Activated naive CD4-positive, alpha-beta T cell treated with anti-CD3 and anti-CD28 coated beads, Interleukin-2, amount 50 U/mL, for 24 hours (primary cell): ENCODE data around the gene KIF26A.
A peak's percentile ranks its signal among the peaks of the same experiment; 100 is the strongest.
"Not testable (repeated sequence)": the region's sequence is repeated elsewhere in the genome, so short reads cannot be mapped to it uniquely, and the experiment has no call there.

Source experiments
- H3K27ac Mint-ChIP-seq: one replicate; pipeline ENCODE4 v1.8.0; 2021; ENCODE audit warnings: mild to moderate bottlenecking, mixed read lengths
- H3K27me3 Mint-ChIP-seq: one replicate; pipeline ENCODE4 v1.8.0; 2021; ENCODE audit warnings: mixed read lengths
- H3K36me3 Mint-ChIP-seq: one replicate; pipeline ENCODE4 v1.8.0; 2021; ENCODE audit warnings: mixed read lengths
- H3K4me1 Mint-ChIP-seq: one replicate; pipeline ENCODE4 v1.8.0; 2021; ENCODE audit warnings: mixed read lengths
- H3K4me3 Mint-ChIP-seq: one replicate; pipeline ENCODE4 v1.8.0; 2021; ENCODE audit warnings: mild to moderate bottlenecking, mixed read lengths
- H3K9me3 Mint-ChIP-seq: one replicate; pipeline ENCODE4 v1.8.0; 2021; ENCODE audit warnings: mixed read lengths

The KIF26A gene

DNA sequence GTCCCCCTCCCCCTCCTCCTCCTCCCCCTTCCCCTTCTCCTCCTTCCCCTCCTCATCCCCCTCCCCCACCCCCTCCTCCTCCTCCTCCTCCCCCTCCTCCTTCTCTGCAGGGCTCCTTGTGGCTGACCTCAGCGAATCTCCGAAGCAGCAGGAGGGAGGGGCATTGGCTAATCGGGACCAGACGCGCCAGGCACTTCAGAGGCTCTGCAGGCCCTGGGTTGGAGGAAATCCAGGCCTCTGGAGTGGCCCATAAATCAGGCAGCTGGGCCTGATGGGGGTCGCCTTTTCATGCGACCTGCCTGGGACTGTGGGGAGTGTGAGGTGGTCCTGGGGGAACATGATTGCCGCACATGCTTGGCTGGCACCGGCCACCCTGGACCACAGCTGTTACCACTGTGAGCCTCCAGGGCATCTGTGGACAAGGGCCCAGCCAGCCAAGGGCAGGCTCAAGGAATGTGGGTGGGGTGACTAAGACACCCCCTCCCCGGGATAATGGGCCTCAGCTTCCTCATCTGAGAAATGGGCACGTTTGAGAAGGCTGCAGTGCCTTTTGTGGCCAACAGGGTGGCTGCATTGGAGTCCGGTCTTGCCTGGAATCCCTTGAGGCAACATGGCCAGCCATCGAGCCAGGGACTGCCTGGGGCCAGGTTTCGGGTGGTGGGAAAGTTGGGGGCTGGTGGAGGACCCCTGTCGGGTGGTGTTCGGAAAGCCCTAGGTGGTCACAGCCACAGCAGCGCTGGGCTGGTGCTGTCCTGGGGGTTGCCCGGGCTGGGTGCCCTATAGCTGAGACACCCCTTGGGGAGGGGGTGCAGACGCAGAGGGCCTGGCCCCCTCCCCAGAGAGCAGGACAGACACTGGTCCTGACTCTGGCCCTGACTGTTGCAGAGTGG is 12.0 kb downstream of the KIF26A start:
- H3K27me3 Mint-ChIP-seq, result peaks cover 4% of the 10 kb centered on the region
- H3K36me3 Mint-ChIP-seq, result no peaks in the 10 kb centered on the region
- H3K4me1 Mint-ChIP-seq, result no peaks in the 10 kb centered on the region
- H3K4me3 Mint-ChIP-seq, result no peak overlapping the region
- H3K9me3 Mint-ChIP-seq, result no peaks in the 10 kb centered on the region
- no peak overlapping the region for H3K27ac Mint-ChIP-seq

DNA sequence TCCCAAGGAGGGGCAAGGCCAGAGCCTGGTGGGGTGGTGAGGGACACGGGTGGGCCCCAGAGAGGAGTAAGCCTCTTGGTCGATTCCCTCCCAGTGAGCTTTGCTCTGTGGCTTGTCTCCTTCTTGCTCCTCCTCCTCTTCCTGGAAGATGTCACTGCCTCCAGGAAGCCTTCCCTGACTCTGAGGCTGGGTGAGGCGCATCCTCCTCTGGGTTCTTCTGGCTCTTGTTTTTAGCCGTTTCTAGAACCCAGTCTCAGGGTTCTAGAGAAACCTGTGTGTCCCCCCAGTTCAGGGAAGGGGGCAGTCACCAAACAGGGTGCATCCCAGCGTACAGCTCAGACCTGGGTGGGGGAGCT is 12.6 kb downstream of the KIF26A start:
- Mint-ChIP-seq H3K9me3 (no peaks in the 10 kb centered on the region), H3K27ac (no peak overlapping the region), H3K4me3 (no peak overlapping the region)

DNA sequence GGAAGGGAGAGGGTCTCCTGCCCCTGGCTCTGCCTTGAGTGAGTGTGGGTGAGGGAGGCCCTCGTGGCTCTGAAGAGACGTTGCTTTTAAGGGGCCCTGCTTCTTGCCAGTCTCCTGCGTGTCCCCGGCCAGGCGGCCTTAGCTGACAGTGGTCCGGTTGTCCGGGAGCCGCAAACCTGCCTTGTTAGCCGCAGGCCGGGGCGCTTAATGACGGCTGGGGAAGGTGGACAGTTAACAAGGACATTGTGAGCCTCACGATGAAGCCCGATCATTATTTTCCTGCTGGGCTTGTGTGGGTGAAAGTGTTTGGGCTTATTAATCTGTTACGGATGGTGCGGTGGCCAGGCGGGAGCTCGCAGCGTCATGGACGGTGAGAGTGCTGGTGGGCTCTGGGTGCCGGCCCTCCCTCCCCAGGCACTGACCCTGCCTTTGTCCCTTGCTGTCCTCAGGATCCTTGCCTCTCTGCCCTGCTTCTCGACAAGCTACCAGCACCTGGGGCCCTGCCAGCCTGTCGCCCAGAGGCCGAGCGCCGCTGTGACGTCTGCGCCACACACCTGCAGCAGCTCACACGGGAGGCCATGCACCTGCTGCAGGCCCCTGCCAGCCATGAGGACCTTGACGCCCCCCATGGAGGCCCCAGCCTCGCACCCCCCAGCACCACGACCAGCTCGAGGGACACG is 13.3 kb downstream of the KIF26A start:
- Mint-ChIP-seq H3K36me3 (no peaks in the 10 kb centered on the region), H3K27ac (no peak overlapping the region), H3K27me3 (peaks cover 1% of the 10 kb centered on the region), H3K9me3 (no peaks in the 10 kb centered on the region), H3K4me3 (no peak overlapping the region), H3K4me1 (no peaks in the 10 kb centered on the region)

More for the DNA sequence above, 12.6 kb downstream of the KIF26A start:
- no peaks in the 10 kb centered on the region for H3K4me1 Mint-ChIP-seq
- peaks cover 4% of the 10 kb centered on the region for H3K27me3 Mint-ChIP-seq
- H3K36me3 Mint-ChIP-seq, result no peaks in the 10 kb centered on the region

DNA sequence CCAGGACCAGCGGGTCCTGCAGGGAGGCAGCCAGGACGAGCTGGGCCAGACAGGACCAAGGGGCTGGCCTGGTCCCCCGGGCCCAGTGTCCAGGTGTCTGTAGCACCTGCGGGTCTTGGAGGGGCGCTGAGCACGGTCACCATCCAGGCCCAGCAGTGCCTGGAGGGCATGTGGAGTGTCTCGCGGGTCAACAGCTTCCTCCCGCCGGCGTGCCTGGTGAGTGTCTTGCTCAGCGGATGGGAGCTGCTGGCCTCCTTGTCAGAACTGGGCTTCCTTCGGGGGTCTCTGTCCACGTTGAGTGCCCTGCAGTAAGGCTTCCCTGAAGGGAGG is 13.8 kb downstream of the KIF26A start:
- H3K4me3 Mint-ChIP-seq, result no peak overlapping the region
- no peaks in the 10 kb centered on the region for H3K4me1 Mint-ChIP-seq
- no peaks in the 10 kb centered on the region for H3K36me3 Mint-ChIP-seq
- peaks cover 1% of the 10 kb centered on the region for H3K27me3 Mint-ChIP-seq
- H3K27ac Mint-ChIP-seq, result peak overlapping the region; percentile 59
- no peaks in the 10 kb centered on the region for H3K9me3 Mint-ChIP-seq

DNA sequence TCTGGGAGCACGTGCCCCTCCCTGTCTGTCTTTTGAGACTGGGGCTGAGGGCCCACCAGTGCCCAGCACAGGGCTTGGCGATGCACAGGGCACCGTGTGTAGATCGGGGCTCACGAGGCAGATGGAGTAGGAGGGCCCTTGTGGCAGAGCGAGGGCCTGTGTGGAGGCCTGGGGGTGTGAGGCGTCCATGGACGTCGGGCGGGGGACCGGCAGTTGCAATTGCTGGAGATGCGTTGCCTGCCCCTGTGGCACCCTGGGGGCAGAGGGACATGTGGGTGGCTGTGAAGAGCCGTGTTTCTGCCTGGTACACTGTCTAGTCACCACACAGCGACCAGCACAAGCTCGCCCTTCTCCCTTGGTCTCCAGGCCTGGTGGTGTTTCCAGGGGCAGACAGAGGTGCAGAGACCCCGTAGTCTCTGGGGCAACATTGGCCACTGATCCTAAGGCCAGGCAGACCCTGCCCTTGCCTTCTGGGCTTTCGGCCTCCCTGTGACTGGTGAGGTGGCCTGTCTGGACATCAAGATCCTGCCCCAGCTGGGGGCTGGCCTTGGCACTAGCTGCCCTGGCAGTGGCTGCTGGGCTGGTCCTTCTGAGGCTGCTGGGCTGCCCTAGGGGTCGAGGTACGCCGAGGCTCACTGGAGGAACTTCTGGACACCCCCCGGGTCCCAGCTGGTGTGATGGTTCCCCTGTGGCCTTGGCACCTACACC is 14.5 kb downstream of the KIF26A start:
- Mint-ChIP-seq H3K27ac (peak overlapping the region; percentile 59), H3K9me3 (no peaks in the 10 kb centered on the region), H3K4me3 (no peak overlapping the region), H3K4me1 (no peaks in the 10 kb centered on the region), H3K36me3 (no peaks in the 10 kb centered on the region), H3K27me3 (peaks cover 1% of the 10 kb centered on the region)

DNA sequence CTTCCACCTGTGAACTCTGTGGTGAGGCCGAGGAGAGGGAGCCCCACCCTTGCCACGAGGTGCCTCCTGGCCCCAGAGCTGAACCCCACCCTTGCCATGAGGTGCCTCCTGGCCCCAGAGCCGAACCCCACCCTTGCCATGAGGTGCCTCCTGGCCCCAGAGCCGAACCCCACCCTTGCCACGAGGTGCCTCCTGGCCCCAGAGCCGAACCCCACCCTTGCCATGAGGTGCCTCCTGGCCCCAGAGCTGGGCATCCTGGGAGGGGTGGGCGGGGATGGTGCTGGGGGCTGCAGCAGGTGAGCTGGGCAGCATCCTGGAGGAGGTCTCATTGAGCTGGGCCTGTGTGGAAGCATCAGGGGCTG is 15.0 kb downstream of the KIF26A start:
- not testable (repeated sequence) for H3K27me3 Mint-ChIP-seq, H3K4me1 Mint-ChIP-seq, H3K4me3 Mint-ChIP-seq, H3K27ac Mint-ChIP-seq, H3K36me3 Mint-ChIP-seq, H3K9me3 Mint-ChIP-seq

DNA sequence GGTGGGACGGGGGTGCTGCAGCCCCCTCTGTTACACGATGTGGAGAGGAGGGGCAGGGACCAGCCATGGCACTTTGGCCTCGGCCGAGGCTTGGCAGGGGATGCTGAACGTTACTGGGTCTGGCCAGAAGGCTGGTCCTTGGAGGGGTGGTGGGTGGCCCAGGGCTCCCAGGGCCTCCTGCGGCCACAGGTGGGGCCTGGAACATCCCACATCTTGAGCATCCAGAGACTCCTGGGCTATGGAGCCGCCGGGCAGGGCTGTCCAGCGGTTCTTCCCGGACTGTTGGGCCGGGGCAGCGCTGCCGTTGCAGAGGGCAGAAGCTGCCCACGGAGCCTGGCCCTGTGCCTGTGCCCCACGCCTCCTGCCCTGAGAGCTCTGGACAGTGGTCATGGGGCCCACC is 15.9 kb downstream of the KIF26A start:
- H3K27ac Mint-ChIP-seq, result no peak overlapping the region
- no peak overlapping the region for H3K4me3 Mint-ChIP-seq
- no peaks in the 10 kb centered on the region for H3K9me3 Mint-ChIP-seq
- H3K36me3 Mint-ChIP-seq, result no peaks in the 10 kb centered on the region
- H3K4me1 Mint-ChIP-seq, result no peaks in the 10 kb centered on the region
- no peaks in the 10 kb centered on the region for H3K27me3 Mint-ChIP-seq

DNA sequence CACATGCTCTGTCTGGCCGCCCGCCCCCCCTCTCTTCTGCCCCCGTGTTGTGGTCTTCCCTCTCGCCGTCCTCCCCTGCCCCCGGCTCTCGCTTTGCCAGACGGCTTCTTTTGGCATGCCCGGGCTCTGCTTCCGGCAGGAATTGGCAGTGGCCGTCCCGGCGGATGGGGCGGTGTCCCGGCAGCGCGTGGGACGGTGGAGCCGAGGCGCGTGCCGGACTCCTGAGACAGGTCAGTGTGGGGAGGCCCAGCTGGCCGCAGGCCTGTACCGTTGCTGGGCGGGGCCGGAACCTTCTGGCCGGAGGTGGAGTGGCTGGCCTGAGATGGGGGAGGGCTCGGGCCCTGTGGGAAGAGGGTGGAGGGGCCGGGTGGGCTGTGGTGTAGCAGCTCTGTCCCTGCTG is 17.1 kb downstream of the KIF26A start:
- Mint-ChIP-seq H3K27me3 (no peaks in the 10 kb centered on the region), H3K36me3 (no peaks in the 10 kb centered on the region), H3K4me1 (no peaks in the 10 kb centered on the region)

DNA sequence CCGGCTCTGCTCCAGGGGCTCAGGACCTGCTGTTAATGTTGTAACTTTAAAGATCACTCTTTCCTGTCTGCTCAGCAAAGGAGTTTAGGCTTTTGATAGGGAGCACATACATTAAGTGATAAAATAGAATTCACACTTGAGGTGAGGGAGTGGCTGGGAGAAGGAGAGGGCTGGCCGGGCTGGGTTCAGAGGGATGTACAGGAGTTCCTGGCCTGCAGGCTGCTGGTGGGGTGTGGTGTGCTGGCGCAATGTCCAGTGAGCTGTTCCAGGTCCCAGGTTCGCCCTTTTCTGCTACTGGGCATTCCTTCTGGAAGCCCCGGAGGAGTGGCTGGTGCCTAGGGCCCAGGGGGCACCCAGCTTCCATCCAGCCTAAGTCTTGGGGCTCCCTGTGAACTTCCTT is 17.8 kb downstream of the KIF26A start:
- Mint-ChIP-seq H3K27me3 (no peaks in the 10 kb centered on the region), H3K36me3 (no peaks in the 10 kb centered on the region)

More for the DNA sequence above, 17.1 kb downstream of the KIF26A start:
- H3K27ac Mint-ChIP-seq, result no peak overlapping the region
- H3K9me3 Mint-ChIP-seq, result no peaks in the 10 kb centered on the region
- no peak overlapping the region for H3K4me3 Mint-ChIP-seq

DNA sequence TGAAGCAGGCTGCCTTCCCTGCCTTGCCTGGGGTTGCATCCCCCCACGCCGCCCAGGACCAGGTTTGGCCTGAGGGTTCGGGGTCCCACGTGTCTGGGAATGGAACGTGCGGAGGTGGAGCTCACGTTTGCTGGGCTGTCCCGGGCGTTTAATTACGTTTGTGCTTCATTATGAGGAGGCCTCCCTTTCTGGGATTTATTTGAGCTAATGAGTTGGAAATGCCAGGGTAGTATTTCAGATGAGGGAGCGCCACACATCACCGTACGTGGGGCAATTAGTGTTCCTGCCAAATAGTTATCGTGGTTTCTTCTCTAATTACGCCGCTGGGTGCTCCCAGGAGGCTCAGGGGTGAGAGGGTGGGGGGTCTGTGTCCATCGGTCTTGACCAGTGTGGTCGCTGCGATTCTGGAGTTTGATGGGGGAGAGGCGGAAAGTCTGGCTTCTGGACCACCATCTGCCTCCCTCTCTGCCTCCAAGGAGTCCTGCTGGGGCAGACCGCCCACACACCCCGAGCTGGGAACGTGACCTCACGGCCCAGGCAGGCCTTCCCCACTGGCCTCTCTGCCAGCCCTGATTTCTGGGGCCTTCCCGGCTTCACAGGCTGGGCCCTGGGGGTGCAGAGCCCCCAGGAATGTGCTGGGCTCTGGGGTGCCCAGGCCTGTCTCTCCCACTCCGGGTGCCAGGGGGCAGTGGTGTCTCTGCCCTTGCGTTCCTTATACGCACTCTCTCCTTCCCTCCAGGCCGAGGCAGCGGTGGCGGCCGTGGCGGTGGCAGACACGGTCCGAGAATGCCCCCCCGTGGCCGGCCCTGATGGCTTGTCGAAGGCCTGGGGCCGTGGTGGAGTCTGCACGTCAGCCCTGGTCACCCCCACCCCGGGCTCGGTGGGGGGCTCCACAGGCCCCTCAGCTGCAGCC is 18.9 kb downstream of the KIF26A start:
- H3K27ac Mint-ChIP-seq, result no peak overlapping the region
- no peaks in the 10 kb centered on the region for H3K4me1 Mint-ChIP-seq
- no peaks in the 10 kb centered on the region for H3K27me3 Mint-ChIP-seq
- no peaks in the 10 kb centered on the region for H3K9me3 Mint-ChIP-seq
- H3K36me3 Mint-ChIP-seq, result no peaks in the 10 kb centered on the region
- no peak overlapping the region for H3K4me3 Mint-ChIP-seq

More for the DNA sequence above, 17.8 kb downstream of the KIF26A start:
- Mint-ChIP-seq H3K4me3 (no peak overlapping the region), H3K9me3 (no peaks in the 10 kb centered on the region), H3K4me1 (no peaks in the 10 kb centered on the region), H3K27ac (no peak overlapping the region)

DNA sequence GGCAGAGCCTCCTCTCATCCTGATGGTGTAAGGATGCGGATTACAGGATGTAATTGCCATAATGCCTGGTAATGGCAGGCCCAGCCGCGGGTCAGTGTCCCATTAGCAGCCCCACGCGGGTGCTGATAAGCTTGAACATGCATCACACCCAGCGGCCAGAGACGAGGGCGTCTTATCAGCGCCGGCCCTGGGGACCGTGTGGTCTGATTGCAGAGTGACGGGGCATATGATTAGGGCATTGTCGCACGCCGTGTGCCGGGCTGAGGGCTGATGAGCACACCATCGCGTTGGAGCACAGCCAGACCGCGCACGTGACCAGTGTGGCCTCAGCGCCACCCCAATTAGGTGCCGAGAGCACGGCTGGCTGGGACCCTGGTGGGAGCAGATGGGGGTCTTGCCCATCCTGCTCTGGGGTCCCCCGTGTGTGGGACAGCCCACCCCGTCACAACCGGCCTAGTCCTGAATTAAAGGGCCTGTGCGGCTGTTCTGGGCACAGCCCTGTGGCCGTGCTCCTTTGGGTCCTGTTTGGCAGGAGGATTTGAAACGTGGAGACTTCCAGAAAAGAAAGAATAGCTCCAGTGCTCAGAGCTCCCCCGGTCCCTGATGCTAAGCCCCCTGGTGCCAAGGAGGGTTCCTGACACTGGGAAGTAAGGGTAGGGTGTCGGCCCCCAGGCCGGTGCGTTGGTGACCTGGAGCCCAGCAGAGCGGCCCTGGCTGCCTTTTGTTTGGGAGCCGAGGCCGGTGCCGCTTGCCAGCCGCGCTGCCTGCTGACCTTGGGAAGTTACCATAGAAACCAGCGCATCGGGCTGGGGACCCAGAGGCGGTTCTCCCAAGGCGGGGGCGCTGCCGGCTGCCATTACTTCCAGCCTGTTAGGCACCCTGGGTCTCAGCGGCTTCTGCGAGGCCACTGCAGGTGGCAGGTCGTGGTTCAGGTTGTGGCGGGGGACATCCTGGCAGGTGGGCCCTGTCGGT is 20.7 kb downstream of the KIF26A start:
- H3K27me3 Mint-ChIP-seq, result no peaks in the 10 kb centered on the region
- no peaks in the 10 kb centered on the region for H3K36me3 Mint-ChIP-seq
- H3K4me1 Mint-ChIP-seq, result no peaks in the 10 kb centered on the region
- no peaks in the 10 kb centered on the region for H3K9me3 Mint-ChIP-seq
- H3K27ac Mint-ChIP-seq, result no peak overlapping the region
- H3K4me3 Mint-ChIP-seq, result no peak overlapping the region

DNA sequence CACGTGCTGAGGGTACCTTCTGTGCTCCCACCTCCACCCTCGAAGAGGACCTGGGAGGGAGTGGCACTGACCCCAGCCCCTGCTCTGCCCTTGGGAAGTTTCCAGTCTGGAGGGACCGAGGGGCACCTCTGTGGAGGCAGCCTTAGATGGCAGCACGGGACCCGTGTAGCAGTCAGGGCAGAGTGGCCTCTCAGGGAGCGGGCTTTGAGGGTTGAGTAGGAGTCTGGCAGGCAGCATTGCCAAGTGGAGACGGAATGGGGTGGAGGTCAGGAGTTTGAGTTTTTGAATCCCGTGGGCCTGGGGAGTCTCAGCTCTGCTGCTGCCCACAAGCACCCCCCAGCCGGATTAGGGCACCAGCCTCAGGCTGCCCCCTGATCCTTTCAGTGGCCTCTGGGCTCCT is 21.6 kb downstream of the KIF26A start:
- Mint-ChIP-seq H3K4me1 (no peaks in the 10 kb centered on the region), H3K27ac (no peak overlapping the region), H3K27me3 (no peaks in the 10 kb centered on the region), H3K4me3 (no peak overlapping the region), H3K36me3 (no peaks in the 10 kb centered on the region), H3K9me3 (no peaks in the 10 kb centered on the region)

DNA sequence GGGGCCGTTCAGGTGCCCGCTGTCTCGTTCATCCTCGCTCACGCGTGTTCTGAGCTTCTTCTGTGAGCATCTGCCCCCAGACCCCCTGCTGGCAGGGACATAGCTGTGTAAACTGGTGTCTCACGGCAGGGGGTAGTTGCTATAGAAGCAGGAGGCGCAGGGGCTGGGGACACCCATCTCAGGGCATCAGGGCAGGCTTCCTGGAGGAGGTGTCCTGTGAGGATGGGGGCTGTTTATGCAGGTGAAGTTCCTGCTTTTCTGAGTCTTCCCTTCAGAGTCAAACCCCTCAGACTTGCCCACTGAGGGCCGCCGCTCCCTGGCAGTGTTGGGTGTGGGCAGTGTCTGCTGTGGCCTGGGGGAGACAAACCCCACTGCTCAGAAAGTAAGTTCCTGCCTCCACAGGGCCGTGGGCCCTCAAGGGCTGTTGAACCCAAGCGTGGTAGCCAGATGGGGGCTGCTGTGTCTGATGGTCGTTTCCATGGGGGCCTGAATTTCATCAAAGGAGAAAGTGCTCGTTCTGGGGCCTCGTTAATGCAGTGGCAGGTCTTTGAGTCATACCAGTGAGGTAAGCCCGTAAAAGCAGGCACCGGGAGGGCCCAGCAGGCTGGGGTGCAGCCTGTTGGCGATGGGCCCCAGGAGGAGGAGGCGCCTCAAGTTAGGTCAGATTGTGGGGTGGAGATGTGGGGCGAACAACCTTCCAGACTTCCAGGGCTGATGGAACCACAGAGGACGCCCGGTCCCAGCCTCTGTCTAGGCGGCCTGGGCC is 23.4 kb downstream of the KIF26A start:
- Mint-ChIP-seq H3K36me3 (no peaks in the 10 kb centered on the region), H3K27ac (no peak overlapping the region)

DNA sequence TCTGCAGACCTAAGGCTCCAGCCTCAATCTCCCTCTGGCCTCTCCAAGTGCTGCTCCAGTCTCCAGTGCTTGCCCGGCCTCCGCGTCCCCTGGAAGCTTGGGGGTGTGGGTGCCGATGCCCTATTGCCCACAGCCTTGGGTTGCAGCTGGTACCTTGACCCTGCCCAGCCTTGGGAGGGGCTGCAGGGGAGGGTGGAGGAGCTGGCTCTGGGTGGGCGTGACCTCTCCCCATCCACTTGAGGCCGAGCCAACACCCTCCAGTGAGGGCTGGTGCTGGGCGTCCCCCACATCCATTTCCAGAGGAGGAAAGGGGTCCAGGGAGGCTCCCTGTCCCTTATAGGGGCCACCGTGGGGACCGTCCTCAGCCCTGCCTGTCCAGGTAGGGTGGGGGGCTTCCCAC is 24.1 kb downstream of the KIF26A start:
- no peaks in the 10 kb centered on the region for H3K4me1 Mint-ChIP-seq
- H3K27me3 Mint-ChIP-seq, result no peaks in the 10 kb centered on the region
- no peaks in the 10 kb centered on the region for H3K36me3 Mint-ChIP-seq
- no peak overlapping the region for H3K4me3 Mint-ChIP-seq
- H3K9me3 Mint-ChIP-seq, result no peaks in the 10 kb centered on the region
- H3K27ac Mint-ChIP-seq, result no peak overlapping the region

More for the DNA sequence above, 23.4 kb downstream of the KIF26A start:
- Mint-ChIP-seq H3K9me3 (no peaks in the 10 kb centered on the region), H3K27me3 (no peaks in the 10 kb centered on the region), H3K4me3 (no peak overlapping the region), H3K4me1 (no peaks in the 10 kb centered on the region)
